IMR-90 (cell line): ENCODE data around the gene LAMA4. TPM values are rescaled to one million over a fixed set of nuclear protein-coding genes. Genes with fewer than 3 reads are reported as not detected.
A peak's percentile ranks its signal among the peaks of the same experiment; 100 is the strongest.

Experiments used
- ATAC-seq: fragments of 200-7000 bp; cut with Tn5 transposase; 2 replicates; pipeline ENCODE4 v1.9.1; 2020; ENCODE audit warnings: low read depth, mild to moderate bottlenecking, moderate library complexity
- BruUV-seq: library from RNA; stranded (reverse); fragments of 400-500 nt; replicated peaks from 2 replicates; lab custom pipeline; 2021; lab: Mats Ljungman, UMichigan
- CTCF ChIA-PET: fragments of 300-600 bp; formaldehyde crosslinking; extraction: SDS; loops from one replicate; lab custom pipeline; 2021; ENCODE audit warnings: antibody characterized with exemption; lab: Yijun Ruan, JAX
- POLR2A ChIA-PET: fragments of 300-600 bp; sonication (Branson Sonifier 250); formaldehyde crosslinking; loops from one replicate; lab custom pipeline; 2022; ENCODE audit warnings: antibody characterized with exemption; ENCODE audit not compliant: unreplicated experiment; lab: Charles Lee
- DNase-seq: peaks from one replicate; pipeline ENCODE4 v3.0.0; 2013
- H2AFZ ChIP-seq: replicated peaks from 2 replicates; pipeline ENCODE3; 2013; ENCODE audit warnings: low read length, mild to moderate bottlenecking; ENCODE audit not compliant: poor library complexity
- H2AK5ac ChIP-seq: 2 replicates; pipeline ENCODE4 v1.6.1; 2013; ENCODE audit warnings: low read depth, low read length, inconsistent platforms
- H2AK9ac ChIP-seq: replicated peaks from 2 replicates; pipeline ENCODE3; 2013; ENCODE audit warnings: mild to moderate bottlenecking, low read depth, low read length, moderate library complexity; ENCODE audit not compliant: poor library complexity
- H2BK120ac ChIP-seq: 2 replicates; pipeline ENCODE4 v1.6.1; 2013; ENCODE audit warnings: low read depth, low read length, inconsistent platforms
- H2BK15ac ChIP-seq: 3 replicates; pipeline ENCODE4 v1.6.1; 2013; ENCODE audit warnings: low read depth, low read length, inconsistent platforms
- H2BK20ac ChIP-seq: 2 replicates; pipeline ENCODE4 v1.6.1; 2013; ENCODE audit warnings: low read depth, mild to moderate bottlenecking, inconsistent platforms, low read length, moderate library complexity
- H2BK5ac ChIP-seq: 2 replicates; pipeline ENCODE4 v1.6.1; 2013; ENCODE audit warnings: mild to moderate bottlenecking, low read depth, low read length, inconsistent platforms; ENCODE audit not compliant: poor library complexity, severe bottlenecking
- H3K14ac ChIP-seq: replicated peaks from 2 replicates; pipeline ENCODE4 v1.6.1; 2013; ENCODE audit warnings: low read depth, low read length, inconsistent platforms
- H3K18ac ChIP-seq: 2 replicates; pipeline ENCODE4 v1.6.1; 2013; ENCODE audit warnings: low read depth, low read length, control low read depth
- H3K23ac ChIP-seq: 2 replicates; pipeline ENCODE4 v1.6.1; 2013; ENCODE audit warnings: low read depth, low read length, inconsistent platforms
- H3K27ac ChIP-seq: 2 replicates; pipeline ENCODE4 v1.5.1; 2013; ENCODE audit warnings: mild to moderate bottlenecking, control low read depth, low read length; ENCODE audit not compliant: insufficient read depth
- H3K27me3 ChIP-seq: 2 replicates; pipeline ENCODE4 v1.6.1; 2013; ENCODE audit warnings: low read length; ENCODE audit not compliant: control insufficient read depth, insufficient read depth
- H3K36me3 ChIP-seq: 2 replicates; pipeline ENCODE4 v1.6.1; 2013; ENCODE audit warnings: low read length, mixed read lengths; ENCODE audit not compliant: control insufficient read depth, insufficient read depth
- H3K4ac ChIP-seq: 2 replicates; pipeline ENCODE4 v1.6.1; 2013; ENCODE audit warnings: low read depth, low read length, inconsistent platforms
- H3K4me1 ChIP-seq: 2 replicates; pipeline ENCODE4 v1.6.1; 2013; ENCODE audit warnings: low read length, mixed read lengths; ENCODE audit not compliant: control insufficient read depth, insufficient read depth
- H3K4me2 ChIP-seq: 2 replicates; pipeline ENCODE4 v1.6.1; 2013; ENCODE audit warnings: low read depth, mild to moderate bottlenecking, control low read depth, low read length, moderate library complexity
- H3K4me3 ChIP-seq: 2 replicates; pipeline ENCODE4 v1.5.1; 2013; ENCODE audit warnings: low read depth, mild to moderate bottlenecking, control low read depth, low read length, moderate library complexity; ENCODE audit not compliant: insufficient read depth
- H3K56ac ChIP-seq: 2 replicates; pipeline ENCODE4 v1.6.1; 2013; ENCODE audit warnings: low read length, inconsistent platforms; ENCODE audit not compliant: insufficient read depth; ENCODE audit errors: extremely low read depth
- H3K79me1 ChIP-seq, 2 experiments: 2 replicates each; pipeline ENCODE4 v1.6.1; 2013; ENCODE audit warnings: low read length in 2 of 2, inconsistent platforms in 1 of 2, low read depth in 1 of 2
- H3K9ac ChIP-seq: 2 replicates; pipeline ENCODE4 v1.6.1; 2013; ENCODE audit warnings: low read depth, low read length, control low read depth
- H3K9me1 ChIP-seq: 2 replicates; pipeline ENCODE4 v1.6.1; 2013; ENCODE audit warnings: low read length, inconsistent platforms; ENCODE audit not compliant: insufficient read depth
- H3K9me3 ChIP-seq: 2 replicates; pipeline ENCODE4 v1.6.1; 2013; ENCODE audit warnings: low read length; ENCODE audit not compliant: control insufficient read depth, insufficient read depth
- H4K20me1 ChIP-seq: 2 replicates; pipeline ENCODE4 v1.6.1; 2013; ENCODE audit warnings: low read length, inconsistent platforms; ENCODE audit not compliant: insufficient read depth
- H4K5ac ChIP-seq: 2 replicates; pipeline ENCODE4 v1.6.1; 2013; ENCODE audit warnings: mild to moderate bottlenecking, low read depth, low read length, control low read depth
- H4K8ac ChIP-seq, 2 experiments: 2 replicates each; pipeline ENCODE4 v1.6.1; 2013; ENCODE audit warnings: low read depth in 2 of 2, low read length in 2 of 2, control low read depth in 1 of 2, inconsistent platforms in 1 of 2
- H4K91ac ChIP-seq: 2 replicates; pipeline ENCODE4 v1.6.1; 2013; ENCODE audit warnings: low read depth, low read length, inconsistent platforms; ENCODE audit not compliant: insufficient read depth
- BHLHE40 ChIP-seq: fragments of 150-350 bp; IDR thresholded peaks from 2 replicates; pipeline ENCODE4 v1.6.1; 2016; ENCODE audit warnings: mild to moderate bottlenecking, low read depth, low read length
- CEBPB ChIP-seq: IDR thresholded peaks from 2 replicates; pipeline ENCODE4 v1.6.1; 2012; ENCODE audit warnings: low read depth, low read length, improper control_type of control experiment
- CHD1 ChIP-seq: IDR thresholded peaks from 2 replicates; pipeline ENCODE4 v1.6.1; 2012; ENCODE audit warnings: low read depth, low read length, improper control_type of control experiment
- ELK1 ChIP-seq: fragments of 150-350 bp; IDR thresholded peaks from 2 replicates; pipeline ENCODE4 v1.6.1; 2016; ENCODE audit warnings: low read depth, mild to moderate bottlenecking, low read length, moderate library complexity, borderline replicate concordance
- FOS ChIP-seq: fragments of 150-350 bp; IDR thresholded peaks from 2 replicates; pipeline ENCODE4 v1.6.1; 2016; ENCODE audit warnings: low read depth, low read length
- MAFK ChIP-seq: IDR thresholded peaks from 2 replicates; pipeline ENCODE4 v1.6.1; 2012; ENCODE audit warnings: low read depth, low read length, improper control_type of control experiment
- MAZ ChIP-seq: IDR thresholded peaks from 2 replicates; pipeline ENCODE4 v1.6.1; 2012; ENCODE audit warnings: low read depth, mild to moderate bottlenecking, low read length, improper control_type of control experiment, moderate library complexity, borderline replicate concordance
- MXI1 ChIP-seq: IDR thresholded peaks from 2 replicates; pipeline ENCODE4 v1.6.1; 2012; ENCODE audit warnings: low read depth, mild to moderate bottlenecking, low read length, moderate library complexity, borderline replicate concordance
- NFE2L2 ChIP-seq: fragments of 150-350 bp; IDR thresholded peaks from 2 replicates; pipeline ENCODE4 v1.6.1; 2016; ENCODE audit warnings: low read depth, mild to moderate bottlenecking, low read length
- POLR2A ChIP-seq: IDR thresholded peaks from 2 replicates; pipeline ENCODE4 v1.6.1; 2012; ENCODE audit warnings: mild to moderate bottlenecking, low read depth, low read length
- RAD21 ChIP-seq: IDR thresholded peaks from 2 replicates; pipeline ENCODE4 v1.6.1; 2012; ENCODE audit warnings: low read length, improper control_type of control experiment
- RCOR1 ChIP-seq: IDR thresholded peaks from 2 replicates; pipeline ENCODE4 v1.6.1; 2012; ENCODE audit warnings: mild to moderate bottlenecking, low read length, improper control_type of control experiment; ENCODE audit not compliant: insufficient replicate concordance
- RFX5 ChIP-seq: IDR thresholded peaks from 2 replicates; pipeline ENCODE4 v1.8.0; 2012; ENCODE audit warnings: low read depth, mild to moderate bottlenecking, low read length, moderate library complexity
- SMC3 ChIP-seq: fragments of 150-350 bp; IDR thresholded peaks from 2 replicates; pipeline ENCODE4 v1.6.1; 2016; ENCODE audit warnings: low read depth, mild to moderate bottlenecking, antibody characterized with exemption, low read length, moderate library complexity
- USF2 ChIP-seq: fragments of 150-350 bp; IDR thresholded peaks from 2 replicates; pipeline ENCODE4 v1.6.1; 2017; ENCODE audit warnings: mild to moderate bottlenecking, antibody characterized with exemption, low read length, low read depth
- WGBS, 2 experiments: methylation state at CpG; one replicate each; pipeline versions ENCODE4 v1.1.5 to v1.1.7; 2013; ENCODE audit warnings: missing lambda C conversion rate in 2 of 2; ENCODE audit not compliant: insufficient read length in 1 of 2; ENCODE audit errors: extremely low coverage in 2 of 2; 5-methylcytosine and 5-hydroxymethylcytosine counted together
- dilution Hi-C: fragments of 300-500 bp; cut with HindIII; formaldehyde crosslinking; loops from one replicate; pipeline ENCODE4 v1.14.3; 2018; ENCODE audit warnings: low sequenced_read_pairs; ENCODE audit not compliant: unreplicated experiment
- in situ Hi-C: fragments of 300-500 bp; cut with MboI; formaldehyde crosslinking; loops from 3 replicates; pipeline ENCODE4 v1.14.3; 2019; ENCODE audit warnings: low sequenced_read_pairs, inconsistent platforms, mixed read lengths
- intact Hi-C: fragments of 100-400 bp; cut with micrococcal nuclease; formaldehyde crosslinking; loops from 2 replicates; pipeline ENCODE4 v1.10.0; 2022
- polyA plus RNA-seq, 3 experiments: library from polyadenylated mRNA; depleted of rRNA; stranded (reverse); fragments of >200 nt; gene quantifications; 2 replicates each; pipeline ENCODE4 v1.2.3, GENCODE V29; 2012; ENCODE audit warnings: low replicate concordance in 1 of 3
- total RNA-seq: library from RNA; depleted of rRNA; stranded (reverse); fragments of >200 nt; gene quantifications from 2 replicates; pipeline ENCODE4 v1.2.3, GENCODE V29; 2012
- TF ChIP-seq, protein P1 (sequence below): conservative IDR thresholded peaks from 2 replicates; pipeline ENCODE4 v1.5.1; 2012; ENCODE audit warnings: mild to moderate bottlenecking, low read depth, low read length, improper control_type of control experiment

LAMA4 gene
- total and polyA plus RNA-seq, 2 of the 4 experiments (the other 2 are of a cell fraction), result 33.9 to 35.8 TPM

- dilution Hi-C loops, result no loop called here
Observed at GRCh38 chr6:112149236-112149635, 105.1 kb downstream of the LAMA4 start.

More at GRCh38 chr6:112149236-112149635, 105.1 kb downstream of the LAMA4 start:
- Histone ChIP-seq H4K91ac (no peak overlapping the region; the same call in 1 of the 2 replicates), H2AK9ac (no peak overlapping the region), H3K27ac (peak overlapping the region; percentile 94; the same call in 1 of the 2 replicates), H4K8ac (peak overlapping the region; percentile 31 to 67; a peak in 2 of 4 replicates), H3K18ac (peak overlapping the region; percentile 69; the same call in 1 of the 2 replicates), H2BK120ac (peak overlapping the region; percentile 62; the same call in 1 of the 2 replicates), H2BK20ac (no peak overlapping the region), H4K5ac (peak overlapping the region; percentile 74), H3K9me3 (no peaks in the 10 kb centered on the region), H3K9ac (0 out of 2 replicates have a peak overlapping the region, but pooled peaks have one; percentile 42), H3K9me1 (peaks cover 12% of the 10 kb centered on the region), H3K36me3 (peaks cover 23% of the 10 kb centered on the region), H3K4me1 (peaks cover 7% of the 10 kb centered on the region), H2AFZ (no peak overlapping the region), H3K4me2 (no peak overlapping the region), H3K79me1 (no peaks in the 10 kb centered on the region), H2BK15ac (peak overlapping the region; percentile 61; the same call in 1 of the 3 replicates), H3K14ac (peak overlapping the region; percentile 61; the same call in 1 of the 2 replicates), H3K23ac (peak overlapping the region; percentile 46; the same call in 1 of the 2 replicates), H3K56ac (no peak overlapping the region), H3K4me3 (no peak overlapping the region), H2BK5ac (peak overlapping the region; percentile 27), H4K20me1 (no peaks in the 10 kb centered on the region), H3K27me3 (no peaks in the 10 kb centered on the region), H3K4ac (peak overlapping the region; percentile 78), H2AK5ac (0 out of 2 replicates have a peak overlapping the region, but pooled peaks have one; percentile 51)
- BruUV-seq, result no TSS peak
- TF ChIP-seq, protein P1, sequence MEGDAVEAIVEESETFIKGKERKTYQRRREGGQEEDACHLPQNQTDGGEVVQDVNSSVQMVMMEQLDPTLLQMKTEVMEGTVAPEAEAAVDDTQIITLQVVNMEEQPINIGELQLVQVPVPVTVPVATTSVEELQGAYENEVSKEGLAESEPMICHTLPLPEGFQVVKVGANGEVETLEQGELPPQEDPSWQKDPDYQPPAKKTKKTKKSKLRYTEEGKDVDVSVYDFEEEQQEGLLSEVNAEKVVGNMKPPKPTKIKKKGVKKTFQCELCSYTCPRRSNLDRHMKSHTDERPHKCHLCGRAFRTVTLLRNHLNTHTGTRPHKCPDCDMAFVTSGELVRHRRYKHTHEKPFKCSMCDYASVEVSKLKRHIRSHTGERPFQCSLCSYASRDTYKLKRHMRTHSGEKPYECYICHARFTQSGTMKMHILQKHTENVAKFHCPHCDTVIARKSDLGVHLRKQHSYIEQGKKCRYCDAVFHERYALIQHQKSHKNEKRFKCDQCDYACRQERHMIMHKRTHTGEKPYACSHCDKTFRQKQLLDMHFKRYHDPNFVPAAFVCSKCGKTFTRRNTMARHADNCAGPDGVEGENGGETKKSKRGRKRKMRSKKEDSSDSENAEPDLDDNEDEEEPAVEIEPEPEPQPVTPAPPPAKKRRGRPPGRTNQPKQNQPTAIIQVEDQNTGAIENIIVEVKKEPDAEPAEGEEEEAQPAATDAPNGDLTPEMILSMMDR, result no peak
- TF ChIP-seq MAZ (no peak), RFX5 (no peak), CEBPB (no peak), POLR2A (no peak), MAFK (no peak), MXI1 (no peak), CHD1 (no peak), RAD21 (no peak), ELK1 (no peak), FOS (no peak), USF2 (no peak), BHLHE40 (no peak), RCOR1 (no peak), SMC3 (no peak), NFE2L2 (no peak)
- in situ Hi-C loops, result no loop called here
- ChIA-PET POLR2A (no interaction called here), CTCF (no interaction called here)
- intact Hi-C loops, result loop anchor here (5.0 kb wide), 1 partner anchor 37 kb away; no protein-coding TSS in a partner anchor
- peak; percentile 3 for DNase-seq
- no peak for ATAC-seq
- WGBS, 2 experiments, result no CpG with 5 or more reads among the region's 1 CpG
